ENCODE data around the gene PVALB.

DNA sequence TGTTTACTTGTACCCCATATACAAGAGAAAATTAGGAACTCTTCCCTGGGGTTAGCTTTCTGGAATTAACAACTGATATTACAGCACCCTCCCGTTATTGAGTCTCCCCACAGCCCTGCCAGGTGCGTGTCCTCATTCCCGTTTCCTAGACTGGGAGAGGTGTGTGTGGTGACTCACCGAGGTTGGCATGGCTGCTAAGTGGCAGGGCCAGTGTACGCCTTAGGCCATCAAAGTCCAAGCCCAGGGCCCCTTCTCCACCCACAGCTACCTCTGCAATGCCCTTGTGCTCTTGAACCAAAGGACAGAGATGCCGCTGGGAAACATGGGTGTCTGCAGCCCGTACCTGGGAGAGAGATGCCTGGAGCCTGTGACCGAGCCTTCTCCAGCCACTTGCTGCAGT is 53.3 kb downstream of the PVALB start:
- TF ChIP-seq, protein P1, sequence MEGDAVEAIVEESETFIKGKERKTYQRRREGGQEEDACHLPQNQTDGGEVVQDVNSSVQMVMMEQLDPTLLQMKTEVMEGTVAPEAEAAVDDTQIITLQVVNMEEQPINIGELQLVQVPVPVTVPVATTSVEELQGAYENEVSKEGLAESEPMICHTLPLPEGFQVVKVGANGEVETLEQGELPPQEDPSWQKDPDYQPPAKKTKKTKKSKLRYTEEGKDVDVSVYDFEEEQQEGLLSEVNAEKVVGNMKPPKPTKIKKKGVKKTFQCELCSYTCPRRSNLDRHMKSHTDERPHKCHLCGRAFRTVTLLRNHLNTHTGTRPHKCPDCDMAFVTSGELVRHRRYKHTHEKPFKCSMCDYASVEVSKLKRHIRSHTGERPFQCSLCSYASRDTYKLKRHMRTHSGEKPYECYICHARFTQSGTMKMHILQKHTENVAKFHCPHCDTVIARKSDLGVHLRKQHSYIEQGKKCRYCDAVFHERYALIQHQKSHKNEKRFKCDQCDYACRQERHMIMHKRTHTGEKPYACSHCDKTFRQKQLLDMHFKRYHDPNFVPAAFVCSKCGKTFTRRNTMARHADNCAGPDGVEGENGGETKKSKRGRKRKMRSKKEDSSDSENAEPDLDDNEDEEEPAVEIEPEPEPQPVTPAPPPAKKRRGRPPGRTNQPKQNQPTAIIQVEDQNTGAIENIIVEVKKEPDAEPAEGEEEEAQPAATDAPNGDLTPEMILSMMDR (IDR thresholded peaks at IDR 0.05 in 2 of 3, conservative IDR thresholded peaks at IDR 0.05 in 1 of 3; ENCODE audit: borderline replicate concordance in 1 of 3, insufficient read depth in 1 of 3, low read depth in 2 of 3, low read length in 2 of 3) = no peak
- TF ChIP-seq POLR2A (IDR thresholded peaks at IDR 0.05; ENCODE audit: borderline replicate concordance, extremely low read depth, insufficient read depth, insufficient read length) (no peak), POLR2AphosphoS5 (IDR thresholded peaks at IDR 0.05; ENCODE audit: low read depth, low read length) (no peak), RAD21 (IDR thresholded peaks at IDR 0.05; ENCODE audit: low read depth) (no peak), CEBPB (IDR thresholded peaks at IDR 0.05; ENCODE audit: low read depth) (no peak), ZFX (IDR thresholded peaks at IDR 0.05) (no peak), YY1 (IDR thresholded peaks at IDR 0.05; ENCODE audit: extremely low read depth, insufficient replicate concordance, low read depth, low read length) (no peak), EZH2phosphoT487 (IDR thresholded peaks at IDR 0.05; ENCODE audit: borderline replicate concordance) (no peak), EZH2 (IDR thresholded peaks at IDR 0.05) (no peak)
- TF ChIP-seq, protein P2, sequence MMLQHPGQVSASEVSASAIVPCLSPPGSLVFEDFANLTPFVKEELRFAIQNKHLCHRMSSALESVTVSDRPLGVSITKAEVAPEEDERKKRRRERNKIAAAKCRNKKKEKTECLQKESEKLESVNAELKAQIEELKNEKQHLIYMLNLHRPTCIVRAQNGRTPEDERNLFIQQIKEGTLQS (IDR thresholded peaks at IDR 0.05) = no peak
- TF ChIP-seq, protein P3, sequence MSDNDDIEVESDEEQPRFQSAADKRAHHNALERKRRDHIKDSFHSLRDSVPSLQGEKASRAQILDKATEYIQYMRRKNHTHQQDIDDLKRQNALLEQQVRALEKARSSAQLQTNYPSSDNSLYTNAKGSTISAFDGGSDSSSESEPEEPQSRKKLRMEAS (IDR thresholded peaks at IDR 0.05) = no peak
- TF ChIP-seq, protein P4, sequence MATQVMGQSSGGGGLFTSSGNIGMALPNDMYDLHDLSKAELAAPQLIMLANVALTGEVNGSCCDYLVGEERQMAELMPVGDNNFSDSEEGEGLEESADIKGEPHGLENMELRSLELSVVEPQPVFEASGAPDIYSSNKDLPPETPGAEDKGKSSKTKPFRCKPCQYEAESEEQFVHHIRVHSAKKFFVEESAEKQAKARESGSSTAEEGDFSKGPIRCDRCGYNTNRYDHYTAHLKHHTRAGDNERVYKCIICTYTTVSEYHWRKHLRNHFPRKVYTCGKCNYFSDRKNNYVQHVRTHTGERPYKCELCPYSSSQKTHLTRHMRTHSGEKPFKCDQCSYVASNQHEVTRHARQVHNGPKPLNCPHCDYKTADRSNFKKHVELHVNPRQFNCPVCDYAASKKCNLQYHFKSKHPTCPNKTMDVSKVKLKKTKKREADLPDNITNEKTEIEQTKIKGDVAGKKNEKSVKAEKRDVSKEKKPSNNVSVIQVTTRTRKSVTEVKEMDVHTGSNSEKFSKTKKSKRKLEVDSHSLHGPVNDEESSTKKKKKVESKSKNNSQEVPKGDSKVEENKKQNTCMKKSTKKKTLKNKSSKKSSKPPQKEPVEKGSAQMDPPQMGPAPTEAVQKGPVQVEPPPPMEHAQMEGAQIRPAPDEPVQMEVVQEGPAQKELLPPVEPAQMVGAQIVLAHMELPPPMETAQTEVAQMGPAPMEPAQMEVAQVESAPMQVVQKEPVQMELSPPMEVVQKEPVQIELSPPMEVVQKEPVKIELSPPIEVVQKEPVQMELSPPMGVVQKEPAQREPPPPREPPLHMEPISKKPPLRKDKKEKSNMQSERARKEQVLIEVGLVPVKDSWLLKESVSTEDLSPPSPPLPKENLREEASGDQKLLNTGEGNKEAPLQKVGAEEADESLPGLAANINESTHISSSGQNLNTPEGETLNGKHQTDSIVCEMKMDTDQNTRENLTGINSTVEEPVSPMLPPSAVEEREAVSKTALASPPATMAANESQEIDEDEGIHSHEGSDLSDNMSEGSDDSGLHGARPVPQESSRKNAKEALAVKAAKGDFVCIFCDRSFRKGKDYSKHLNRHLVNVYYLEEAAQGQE (IDR thresholded peaks at IDR 0.05; ENCODE audit: low read depth) = no peak

Measured in HCT116 (cell line).